A549 treated with CpdA at 1 μM for 4 hours (cell line): ENCODE data around the gene KRTAP19-7. TPM values are rescaled to one million over a fixed set of nuclear protein-coding genes. Genes with fewer than 3 reads are reported as not detected.

ENCODE experiments used
- total RNA-seq: library from RNA; stranded (reverse); fragments of 200-300 nt; extraction: Qiagen RNA extraction; gene quantifications from 5 replicates; pipeline ENCODE4 v1.2.3, GENCODE V29; 2022; ENCODE audit warnings: low read depth

The KRTAP19-7 gene, protein sequence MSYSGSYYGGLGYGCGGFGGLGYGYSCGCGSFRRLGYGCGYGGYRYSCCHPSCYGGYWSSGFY
- total RNA-seq, result not detected in 5 replicates

DNA sequence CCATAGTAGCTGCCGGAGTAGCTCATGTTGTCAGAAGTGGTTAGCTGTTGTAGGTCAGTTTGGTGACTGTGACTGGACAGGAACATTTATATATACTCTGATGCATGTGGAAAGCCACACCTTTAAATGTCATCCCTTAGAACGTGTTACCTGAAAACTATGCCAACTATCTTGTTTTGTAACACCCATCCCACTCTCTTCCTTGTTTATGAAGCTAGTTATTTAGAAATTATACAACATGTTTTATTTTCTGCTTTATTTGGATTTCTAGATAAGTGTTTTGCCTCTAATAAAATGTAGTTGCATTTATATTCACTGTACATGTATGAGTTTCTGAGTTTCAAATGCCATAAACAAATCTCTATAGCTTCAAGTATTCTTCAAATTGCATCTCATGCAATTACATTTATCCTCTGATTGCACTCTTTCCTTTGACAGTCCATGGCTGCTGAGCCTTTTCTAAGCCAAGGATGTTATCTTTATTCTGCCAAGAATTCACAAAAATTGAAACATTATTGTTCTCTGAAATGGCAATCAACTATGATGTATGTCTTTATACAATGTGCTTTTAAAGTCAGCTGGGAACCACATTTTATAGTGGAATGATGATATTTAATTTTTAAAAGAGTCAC lies at the start of gene KRTAP19-7:
TSS of gene KRTAP19-7 (minus strand) at position 51 of the 632 bp plus-strand sequence. CDS start at position 26, 25 bp downstream.

DNA sequence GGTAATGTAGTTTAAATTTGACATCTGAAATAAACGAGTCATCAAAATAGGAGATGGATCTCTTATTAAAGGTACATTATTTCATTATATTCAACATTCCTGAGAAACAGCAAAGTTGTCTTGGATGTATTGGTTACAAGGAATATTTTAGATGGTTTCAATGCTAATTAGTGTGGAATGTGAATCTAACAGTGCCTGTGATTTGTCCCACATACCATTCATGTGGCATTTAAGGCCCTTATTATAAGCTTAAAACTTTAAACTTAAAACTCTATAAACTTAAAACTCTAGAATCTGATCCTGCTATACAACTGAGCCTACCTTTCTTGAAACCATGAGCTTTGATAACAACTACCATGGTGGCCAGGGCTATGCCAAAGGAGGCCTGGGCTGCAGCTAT lies 39.7 kb upstream of the KRTAP19-7 start, which contains the start of gene KRTAP22-1:
TSS of gene KRTAP22-1 (plus strand) at position 301 of the 400 bp plus-strand sequence.

DNA sequence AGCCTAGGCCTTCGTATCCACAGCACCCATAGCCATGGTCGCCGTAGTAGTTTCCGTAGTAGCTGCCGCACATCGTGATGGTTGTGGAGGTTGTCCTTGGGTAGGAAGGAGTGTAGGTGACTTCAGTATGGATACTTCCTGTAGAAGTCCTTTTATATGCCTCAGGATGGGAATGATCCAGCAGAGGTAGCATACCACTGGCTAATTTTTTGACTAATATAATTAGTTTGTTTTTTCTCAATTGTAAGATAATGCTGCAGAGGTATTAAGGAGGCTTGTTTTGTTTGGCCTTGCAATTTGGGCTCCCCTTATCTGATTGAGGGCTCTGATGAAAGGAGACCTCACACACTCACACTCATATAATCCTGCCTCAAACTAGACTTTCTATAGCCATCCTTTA lies 37.7 kb upstream of the KRTAP19-7 start, which contains the start of gene KRTAP6-2:
TSS of gene KRTAP6-2 (minus strand) at position 101 of the 400 bp plus-strand sequence. CDS start at position 73, 28 bp downstream.

DNA sequence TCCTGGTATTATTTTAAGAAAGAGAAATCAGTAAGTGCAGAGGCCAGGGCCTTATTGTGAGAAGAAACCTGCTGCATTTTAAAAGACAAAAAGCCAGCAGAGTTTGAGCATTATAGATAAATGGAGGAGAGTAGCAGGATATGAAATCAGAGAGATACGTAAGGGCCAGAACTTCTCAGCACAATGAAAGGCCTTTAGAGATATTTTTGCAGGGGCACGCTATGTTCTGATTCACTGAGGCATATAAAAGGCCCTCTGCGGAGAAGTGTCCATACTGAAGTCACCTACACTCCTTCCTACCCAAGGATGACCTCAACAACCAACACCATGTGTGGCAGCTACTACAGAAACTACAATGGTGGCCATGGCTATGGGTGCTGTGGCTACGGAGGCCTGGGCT lies 31.0 kb upstream of the KRTAP19-7 start, which contains the start of gene KRTAP6-3:
TSS of gene KRTAP6-3 (plus strand) at position 301 of the 400 bp plus-strand sequence. CDS start at position 307, 6 bp downstream.

DNA sequence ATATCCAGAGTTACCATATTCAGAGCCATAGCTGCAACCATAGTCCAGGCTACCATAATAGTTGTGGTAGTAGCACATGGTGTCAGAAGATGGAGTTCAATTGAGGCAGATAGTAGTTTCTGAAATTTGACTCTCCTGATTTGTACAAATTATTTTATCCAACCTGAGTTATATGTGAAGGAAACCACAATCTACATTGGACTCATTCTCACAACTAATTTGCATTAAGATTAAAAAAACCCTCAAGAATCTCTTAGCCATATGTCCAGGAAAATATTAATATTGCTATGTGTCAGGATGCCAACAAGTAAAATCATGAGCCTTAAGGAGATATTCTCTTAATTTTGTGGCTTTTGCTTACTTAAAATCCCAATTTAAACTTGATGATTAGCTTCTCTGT lies 29.2 kb upstream of the KRTAP19-7 start, which contains the start of gene KRTAP22-2:
TSS of gene KRTAP22-2 (minus strand) at position 101 of the 400 bp plus-strand sequence.

DNA sequence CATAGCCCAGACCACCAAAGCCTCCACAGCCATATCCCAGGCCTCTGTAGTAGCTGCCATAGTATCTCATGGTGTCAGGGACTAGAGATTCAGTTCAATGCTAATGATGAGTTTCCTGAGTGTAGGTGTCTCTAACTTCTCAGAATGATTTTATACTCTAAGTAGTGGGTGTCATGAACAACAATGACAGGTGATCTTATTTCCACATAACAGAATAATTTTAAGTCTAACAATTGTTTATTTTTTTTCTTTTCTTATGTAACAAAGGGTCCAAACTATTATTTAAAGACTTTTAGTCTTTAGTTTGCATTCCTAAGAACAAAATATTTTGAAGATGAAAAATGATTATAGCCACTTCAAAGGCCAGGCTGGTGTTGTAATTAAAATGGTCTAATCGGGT lies 19.4 kb downstream of the KRTAP19-7 start, which contains the start of gene KRTAP19-6:
TSS of gene KRTAP19-6 (minus strand) at position 101 of the 400 bp plus-strand sequence. CDS start at position 70, 31 bp downstream.

Other genes with a start within 250 kb of the KRTAP19-7 start
- not detected in 5 replicates for gene KRTAP26-1, start 241.0 kb downstream of the KRTAP19-7 start, total RNA-seq
- gene KRTAP27-1, start 223.6 kb downstream of the KRTAP19-7 start, total RNA-seq, result not detected in 5 replicates
- not detected in 5 replicates for gene KRTAP23-1, start 212.7 kb downstream of the KRTAP19-7 start, total RNA-seq
- gene KRTAP13-2, start 189.0 kb downstream of the KRTAP19-7 start, total RNA-seq, result not detected in 5 replicates
- gene KRTAP13-1, start 165.3 kb downstream of the KRTAP19-7 start, total RNA-seq, result not detected in 5 replicates
- gene KRTAP13-3, start 135.4 kb downstream of the KRTAP19-7 start, total RNA-seq, result not detected in 5 replicates
- not detected in 5 replicates for gene KRTAP13-4, start 131.1 kb downstream of the KRTAP19-7 start, total RNA-seq
- not detected in 5 replicates for gene KRTAP15-1, start 121.0 kb downstream of the KRTAP19-7 start, total RNA-seq
- not detected in 5 replicates for gene KRTAP19-1, start 80.9 kb downstream of the KRTAP19-7 start, total RNA-seq
- not detected in 5 replicates for gene KRTAP19-2, start 73.9 kb downstream of the KRTAP19-7 start, total RNA-seq
- not detected in 5 replicates for gene KRTAP19-3, start 69.3 kb downstream of the KRTAP19-7 start, total RNA-seq
- gene KRTAP19-4, start 64.1 kb downstream of the KRTAP19-7 start, total RNA-seq, result not detected in 5 replicates
- gene KRTAP19-5, start 59.2 kb downstream of the KRTAP19-7 start, total RNA-seq, result not detected in 5 replicates
- not detected in 5 replicates for gene KRTAP19-6, start 19.4 kb downstream of the KRTAP19-7 start, total RNA-seq
- gene KRTAP22-2, start 29.1 kb upstream of the KRTAP19-7 start, total RNA-seq, result not detected in 5 replicates
- gene KRTAP6-3, start 31.1 kb upstream of the KRTAP19-7 start, total RNA-seq, result not detected in 5 replicates
- gene KRTAP6-2, start 37.6 kb upstream of the KRTAP19-7 start, total RNA-seq, result not detected in 5 replicates
- not detected in 5 replicates for gene KRTAP22-1, start 39.8 kb upstream of the KRTAP19-7 start, total RNA-seq
- gene KRTAP6-1, start 52.6 kb upstream of the KRTAP19-7 start, total RNA-seq, result not detected in 5 replicates
- gene KRTAP20-1, start 55.1 kb upstream of the KRTAP19-7 start, total RNA-seq, result not detected in 5 replicates
- not detected in 5 replicates for gene KRTAP20-4, start 59.3 kb upstream of the KRTAP19-7 start, total RNA-seq
- gene KRTAP20-2, start 73.9 kb upstream of the KRTAP19-7 start, total RNA-seq, result not detected in 5 replicates
- gene KRTAP20-3, start 81.5 kb upstream of the KRTAP19-7 start, total RNA-seq, result not detected in 5 replicates
- gene KRTAP21-3, start 157.5 kb upstream of the KRTAP19-7 start, total RNA-seq, result not detected in 5 replicates
- not detected in 5 replicates for gene KRTAP21-2, start 185.9 kb upstream of the KRTAP19-7 start, total RNA-seq
- gene KRTAP21-1, start 194.1 kb upstream of the KRTAP19-7 start, total RNA-seq, result not detected in 5 replicates